ENCODE data around the gene H1-8. TPM values are rescaled to one million over a fixed set of nuclear protein-coding genes. Genes with fewer than 3 reads are reported as not detected.

Gene H1-8
- total RNA-seq, 2 donors from 2014 or later = not detected

GRCh38 chr3:129519449-129519848 is 23.5 kb upstream of the H1-8 start:
- no peak overlapping the region for H3K27ac Mint-ChIP-seq
- H3K27me3 Mint-ChIP-seq = no peaks in the 10 kb centered on the region
- H3K9me3 ChIP-seq (ENCODE audit: control insufficient read depth, low read length, poor library complexity, severe bottlenecking) = no peaks in the 10 kb centered on the region
- no peak for ATAC-seq
- H3K4me1 Mint-ChIP-seq = peaks cover 4% of the 10 kb centered on the region
- no peak overlapping the region for H3K4me3 Mint-ChIP-seq
- H3K36me3 Mint-ChIP-seq (ENCODE audit: low read depth) = peaks cover 3% of the 10 kb centered on the region
- DNase-seq = no peak

GRCh38 chr3:129519896-129520715 is 22.9 kb upstream of the H1-8 start:
- H3K27me3 Mint-ChIP-seq = no peaks in the 10 kb centered on the region
- H3K4me3 Mint-ChIP-seq = no peak overlapping the region
- ATAC-seq = no peak
- no peak for DNase-seq
- no peaks in the 10 kb centered on the region for H3K36me3 Mint-ChIP-seq (ENCODE audit: low read depth)
- H3K4me1 Mint-ChIP-seq = peaks cover 4% of the 10 kb centered on the region
- H3K27ac Mint-ChIP-seq = no peak overlapping the region
- H3K9me3 ChIP-seq (ENCODE audit: control insufficient read depth, low read length, poor library complexity, severe bottlenecking) = no peaks in the 10 kb centered on the region

GRCh38 chr3:129520960-129521359 is 22.0 kb upstream of the H1-8 start:
- peaks cover 4% of the 10 kb centered on the region for H3K4me1 Mint-ChIP-seq
- no peaks in the 10 kb centered on the region for H3K9me3 ChIP-seq (ENCODE audit: control insufficient read depth, low read length, poor library complexity, severe bottlenecking)
- DNase-seq (no peak), ATAC-seq (no peak)
- no peaks in the 10 kb centered on the region for H3K36me3 Mint-ChIP-seq (ENCODE audit: low read depth)
- H3K27ac Mint-ChIP-seq = no peak overlapping the region
- H3K4me3 Mint-ChIP-seq = no peak overlapping the region
- H3K27me3 Mint-ChIP-seq = no peaks in the 10 kb centered on the region

- no peak overlapping the region for H3K4me3 Mint-ChIP-seq
- ATAC-seq = no peak
- H3K27me3 Mint-ChIP-seq = no peaks in the 10 kb centered on the region
- H3K4me1 Mint-ChIP-seq = peaks cover 4% of the 10 kb centered on the region
- H3K27ac Mint-ChIP-seq = no peak overlapping the region
- H3K9me3 ChIP-seq (ENCODE audit: control insufficient read depth, low read length, poor library complexity, severe bottlenecking) = no peaks in the 10 kb centered on the region
- DNase-seq = no peak
- H3K36me3 Mint-ChIP-seq (ENCODE audit: low read depth) = no peaks in the 10 kb centered on the region
Measured at GRCh38 chr3:129521611-129522010, 21.4 kb upstream of the H1-8 start.

GRCh38 chr3:129522953-129523352 is 20.0 kb upstream of the H1-8 start:
- Mint-ChIP-seq H3K4me1 (peaks cover 8% of the 10 kb centered on the region), H3K27ac (peak overlapping the region; percentile 8), H3K36me3 (ENCODE audit: low read depth) (no peaks in the 10 kb centered on the region), H3K4me3 (no peak overlapping the region), H3K27me3 (no peaks in the 10 kb centered on the region)
- ATAC-seq (no peak), DNase-seq (no peak)
- H3K9me3 ChIP-seq (ENCODE audit: control insufficient read depth, low read length, poor library complexity, severe bottlenecking) = no peaks in the 10 kb centered on the region

- no peak for ATAC-seq
- DNase-seq = no peak
- no peaks in the 10 kb centered on the region for H3K36me3 Mint-ChIP-seq (ENCODE audit: low read depth)
- no peak overlapping the region for H3K27ac Mint-ChIP-seq
- H3K4me3 Mint-ChIP-seq = no peak overlapping the region
- H3K4me1 Mint-ChIP-seq = peaks cover 8% of the 10 kb centered on the region
- no peaks in the 10 kb centered on the region for H3K27me3 Mint-ChIP-seq
- no peaks in the 10 kb centered on the region for H3K9me3 ChIP-seq (ENCODE audit: control insufficient read depth, low read length, poor library complexity, severe bottlenecking)
Measured at GRCh38 chr3:129524081-129524480, 18.9 kb upstream of the H1-8 start.

GRCh38 chr3:129525341-129525968 is 17.5 kb upstream of the H1-8 start:
- peaks cover 10% of the 10 kb centered on the region for H3K4me1 Mint-ChIP-seq
- H3K27ac Mint-ChIP-seq = peak overlapping the region; percentile 56
- no peak overlapping the region for H3K4me3 Mint-ChIP-seq
- H3K27me3 Mint-ChIP-seq = no peaks in the 10 kb centered on the region
- H3K9me3 ChIP-seq (ENCODE audit: control insufficient read depth, low read length, poor library complexity, severe bottlenecking) = no peaks in the 10 kb centered on the region
- peak; percentile 50 for ATAC-seq
- no peak for DNase-seq
- no peaks in the 10 kb centered on the region for H3K36me3 Mint-ChIP-seq (ENCODE audit: low read depth)

GRCh38 chr3:129526121-129526900 is 16.7 kb upstream of the H1-8 start:
- peaks cover under 1% of the 10 kb centered on the region for H3K27me3 Mint-ChIP-seq
- ATAC-seq (peak; percentile 70), DNase-seq (no peak)
- H3K27ac Mint-ChIP-seq = peak overlapping the region; percentile 56
- H3K4me1 Mint-ChIP-seq = peaks cover 10% of the 10 kb centered on the region
- H3K9me3 ChIP-seq (ENCODE audit: control insufficient read depth, low read length, poor library complexity, severe bottlenecking) = no peaks in the 10 kb centered on the region
- no peaks in the 10 kb centered on the region for H3K36me3 Mint-ChIP-seq (ENCODE audit: low read depth)
- H3K4me3 Mint-ChIP-seq = no peak overlapping the region

GRCh38 chr3:129527262-129527661 is 15.7 kb upstream of the H1-8 start:
- ATAC-seq = no peak
- no peaks in the 10 kb centered on the region for H3K9me3 ChIP-seq (ENCODE audit: control insufficient read depth, low read length, poor library complexity, severe bottlenecking)
- no peak overlapping the region for H3K4me3 Mint-ChIP-seq
- DNase-seq = no peak
- H3K36me3 Mint-ChIP-seq (ENCODE audit: low read depth) = no peaks in the 10 kb centered on the region
- peaks cover 10% of the 10 kb centered on the region for H3K4me1 Mint-ChIP-seq
- peak overlapping the region; percentile 21 for H3K27ac Mint-ChIP-seq
- H3K27me3 Mint-ChIP-seq = peaks cover 9% of the 10 kb centered on the region

GRCh38 chr3:129528589-129529100 is 14.3 kb upstream of the H1-8 start, which contains the start of gene RHO:
Gene RHO (plus strand): TSS chr3:129528639. CDS start chr3:129528734, 95 bp downstream.
- ATAC-seq (no peak), DNase-seq (no peak)
- Mint-ChIP-seq H3K27ac (peak within 1 kb of the TSS; percentile 45), H3K27me3 (peaks cover 9% of the 10 kb centered on the region), H3K36me3 (ENCODE audit: low read depth) (no peaks in the 10 kb centered on the region), H3K4me3 (no peak within 1 kb of the TSS), H3K4me1 (peaks cover 9% of the 10 kb centered on the region)
- H3K9me3 ChIP-seq (ENCODE audit: control insufficient read depth, low read length, poor library complexity, severe bottlenecking) = no peaks in the 10 kb centered on the region

GRCh38 chr3:129529436-129530210 is 13.4 kb upstream of the H1-8 start:
- Mint-ChIP-seq H3K4me1 (peaks cover 9% of the 10 kb centered on the region), H3K4me3 (no peak overlapping the region), H3K36me3 (ENCODE audit: low read depth) (no peaks in the 10 kb centered on the region), H3K27ac (peak overlapping the region; percentile 45), H3K27me3 (peaks cover 9% of the 10 kb centered on the region)
- DNase-seq (no peak), ATAC-seq (no peak)
- no peaks in the 10 kb centered on the region for H3K9me3 ChIP-seq (ENCODE audit: control insufficient read depth, low read length, poor library complexity, severe bottlenecking)

- Mint-ChIP-seq H3K4me3 (no peak overlapping the region), H3K36me3 (ENCODE audit: low read depth) (no peaks in the 10 kb centered on the region), H3K4me1 (peaks cover 9% of the 10 kb centered on the region), H3K27ac (peak overlapping the region; percentile 56), H3K27me3 (peaks cover 9% of the 10 kb centered on the region)
- H3K9me3 ChIP-seq (ENCODE audit: control insufficient read depth, low read length, poor library complexity, severe bottlenecking) = no peaks in the 10 kb centered on the region
- ATAC-seq (no peak), DNase-seq (no peak)
Measured at GRCh38 chr3:129530251-129530791, 12.7 kb upstream of the H1-8 start.

Data from T-helper 17 cell (primary cell).